ENCODE data around the gene PPP2R5C.
A peak's percentile ranks its signal among the peaks of the same experiment; 100 is the strongest.

The PPP2R5C gene

DNA sequence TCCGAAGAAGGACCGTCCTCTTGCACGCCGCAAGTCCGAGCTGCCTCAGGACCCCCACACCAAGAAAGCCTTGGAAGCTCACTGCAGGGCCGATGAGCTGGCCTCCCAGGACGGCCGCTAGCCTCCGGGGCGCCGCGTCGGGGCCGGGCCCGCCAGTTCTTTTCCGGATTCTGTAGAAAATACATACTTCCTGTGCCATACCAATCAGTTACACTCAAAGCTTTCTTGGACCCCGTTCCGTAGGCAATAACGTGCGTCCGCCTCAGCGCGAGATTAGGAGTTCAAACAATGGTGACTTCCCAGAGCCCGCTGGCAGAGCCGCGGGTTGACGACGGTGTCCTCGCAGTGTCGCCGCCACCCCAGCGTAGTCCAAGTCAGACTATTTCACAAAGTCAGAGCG, 163.6 kb downstream of the PPP2R5C start:
- DNase-seq, result no peak

DNA sequence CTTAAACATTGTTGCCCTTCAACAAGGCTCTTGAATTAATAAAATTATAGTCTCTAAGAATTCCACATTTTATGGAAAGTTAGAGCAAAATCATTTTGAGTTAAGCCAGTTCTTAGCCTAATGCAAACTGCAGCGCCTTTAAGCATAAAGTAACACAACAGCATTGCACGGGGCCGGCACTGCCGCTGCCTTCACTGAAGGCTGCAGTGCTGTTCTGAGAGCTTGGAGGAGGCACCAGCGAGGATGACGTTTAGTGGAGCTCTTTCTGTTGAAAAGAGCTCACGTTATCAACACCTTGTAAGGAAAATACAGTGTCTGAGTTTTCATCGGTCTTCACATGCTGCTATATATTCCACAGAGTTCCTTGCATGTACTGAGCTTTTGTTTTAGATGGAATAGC, 164.6 kb downstream of the PPP2R5C start:
- no peak for DNase-seq

DNA sequence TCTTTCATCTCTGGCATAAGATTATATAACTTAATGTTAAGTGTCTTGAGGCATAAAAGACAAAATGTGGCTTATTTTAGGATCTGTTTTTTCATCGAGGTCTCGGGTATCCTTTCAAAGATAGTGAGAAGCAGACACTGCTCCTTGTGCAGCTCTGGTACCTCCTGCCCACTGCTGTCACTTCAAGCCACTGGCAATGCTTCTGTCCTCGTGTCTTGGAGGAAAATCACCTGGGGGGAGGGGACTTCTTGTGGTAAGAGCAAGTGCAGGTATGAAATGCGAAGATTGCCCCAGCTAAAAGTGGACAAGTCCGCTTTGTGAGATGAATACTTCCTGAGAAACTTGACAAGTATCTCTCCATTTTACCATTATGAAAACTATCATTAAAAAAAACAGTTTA, 165.1 kb downstream of the PPP2R5C start:
- no peak for DNase-seq

DNA sequence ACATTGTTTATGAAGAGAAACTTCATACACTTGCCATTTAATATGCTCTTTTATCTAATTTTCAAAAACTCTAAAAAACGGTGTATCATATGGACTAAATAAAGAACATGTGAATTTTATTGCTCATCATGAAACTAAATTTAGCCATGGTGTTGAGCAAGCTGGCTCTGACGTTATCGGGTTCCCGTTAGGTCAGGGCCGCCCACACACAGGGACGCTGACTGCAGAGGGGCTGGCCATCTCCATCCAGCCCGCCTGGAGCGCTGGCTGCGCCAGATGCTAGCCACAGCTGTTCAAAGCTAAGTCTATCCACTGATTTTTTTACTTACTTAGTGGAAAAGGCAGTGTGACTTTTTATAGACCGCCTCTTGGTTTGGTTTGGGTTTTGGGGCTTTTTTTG, 166.3 kb downstream of the PPP2R5C start:
- no peak for DNase-seq

DNA sequence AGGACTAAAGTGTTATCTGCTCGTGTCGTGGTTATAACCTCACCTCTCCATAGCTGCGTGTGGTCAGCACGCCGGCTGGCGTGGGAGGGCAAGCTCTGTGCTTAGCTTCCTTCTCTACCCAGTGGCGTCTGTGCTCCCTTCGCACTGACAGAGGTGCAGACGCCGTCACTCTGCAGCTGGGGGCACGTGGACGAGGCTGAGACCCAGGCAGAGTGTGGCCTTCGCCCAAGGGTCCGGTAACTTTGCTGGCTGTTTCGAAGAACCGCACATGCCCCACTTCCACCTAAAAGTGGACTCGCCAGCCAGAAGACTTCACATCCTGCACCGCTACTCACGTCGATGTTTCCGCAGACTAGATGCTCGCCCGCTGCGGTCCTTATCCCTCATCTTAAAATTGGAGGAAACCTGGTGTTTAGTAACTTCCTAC, 166.9 kb downstream of the PPP2R5C start:
- DNase-seq, result no peak

DNA sequence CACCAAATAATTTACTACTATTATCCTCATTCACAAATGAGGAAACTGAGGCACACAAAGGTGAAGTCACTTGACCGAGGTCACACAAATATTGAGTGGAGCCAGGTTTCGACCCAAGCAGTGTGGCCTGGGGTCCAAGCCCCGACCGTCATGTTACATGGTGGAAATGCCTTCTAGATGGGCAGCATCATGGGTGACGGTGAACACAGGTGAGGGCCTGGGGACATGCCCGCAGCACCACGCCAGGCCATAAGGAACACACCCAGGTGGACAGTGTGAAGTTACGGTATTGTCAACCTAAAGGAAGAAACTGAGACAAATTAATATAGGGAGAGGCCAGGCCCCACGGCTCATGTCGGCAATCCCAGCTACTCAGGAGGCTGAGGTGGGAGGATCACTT, 167.6 kb downstream of the PPP2R5C start:
- DNase-seq, result no peak

DNA sequence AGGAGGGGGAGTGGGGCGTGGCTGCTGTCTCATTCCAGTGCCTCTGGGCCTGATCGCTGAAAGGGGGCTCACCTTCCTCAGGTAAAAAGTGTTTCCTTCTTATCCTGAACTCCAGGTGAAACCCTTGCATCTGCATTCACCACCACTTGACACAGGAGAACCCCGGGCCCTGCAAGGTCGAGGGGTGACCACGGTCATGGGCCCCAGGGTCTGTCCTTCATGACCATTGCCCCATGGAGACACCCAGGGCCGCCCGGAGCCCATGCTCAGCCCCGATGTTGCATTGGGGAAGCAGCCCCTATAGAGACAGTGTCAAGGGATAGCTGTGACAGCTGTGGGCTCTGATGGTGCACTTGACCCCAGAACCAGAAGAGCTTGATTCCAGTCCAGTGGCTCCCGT, 168.4 kb downstream of the PPP2R5C start:
- DNase-seq, result no peak

DNA sequence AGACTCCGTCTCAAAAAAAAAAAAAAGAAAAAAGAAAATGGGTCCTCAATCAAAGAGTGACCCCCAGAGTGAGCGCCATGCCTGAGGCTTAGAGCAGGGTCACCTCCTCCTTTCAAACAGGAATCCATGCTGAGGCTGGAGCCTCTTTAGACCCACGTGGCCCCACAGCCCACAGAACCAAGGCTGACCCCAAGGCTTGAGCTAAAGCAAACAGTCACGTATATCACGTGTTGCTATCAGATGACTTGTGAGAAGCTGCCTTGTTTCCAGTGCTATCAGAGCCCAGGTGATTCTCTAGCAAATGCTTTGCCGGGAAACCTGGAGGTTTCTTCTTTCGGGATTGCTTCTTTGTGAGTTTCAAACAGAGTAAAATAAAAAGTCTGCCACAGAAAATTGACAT, 171.2 kb downstream of the PPP2R5C start:
- DNase-seq, result peak; percentile 40

DNA sequence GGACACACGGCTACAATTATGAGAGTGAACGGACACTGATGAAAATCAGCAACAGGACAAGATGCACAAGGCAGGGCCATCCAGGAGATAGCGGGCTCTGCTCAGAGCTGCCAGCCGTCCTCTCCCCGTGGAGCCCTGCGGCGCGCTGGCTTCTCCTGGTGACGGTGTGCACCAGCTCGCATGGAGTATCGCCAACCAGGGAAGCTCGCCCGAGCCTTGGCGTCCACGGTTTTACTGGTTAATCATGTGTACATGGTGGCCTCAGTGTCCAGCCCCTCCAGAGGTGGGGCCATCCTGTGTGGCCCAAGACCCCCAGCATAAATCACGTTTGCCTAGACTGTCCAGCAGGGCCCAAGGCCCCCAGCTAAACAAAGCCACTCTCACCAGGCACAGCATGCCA, 171.7 kb downstream of the PPP2R5C start:
- peak; percentile 13 for DNase-seq

DNA sequence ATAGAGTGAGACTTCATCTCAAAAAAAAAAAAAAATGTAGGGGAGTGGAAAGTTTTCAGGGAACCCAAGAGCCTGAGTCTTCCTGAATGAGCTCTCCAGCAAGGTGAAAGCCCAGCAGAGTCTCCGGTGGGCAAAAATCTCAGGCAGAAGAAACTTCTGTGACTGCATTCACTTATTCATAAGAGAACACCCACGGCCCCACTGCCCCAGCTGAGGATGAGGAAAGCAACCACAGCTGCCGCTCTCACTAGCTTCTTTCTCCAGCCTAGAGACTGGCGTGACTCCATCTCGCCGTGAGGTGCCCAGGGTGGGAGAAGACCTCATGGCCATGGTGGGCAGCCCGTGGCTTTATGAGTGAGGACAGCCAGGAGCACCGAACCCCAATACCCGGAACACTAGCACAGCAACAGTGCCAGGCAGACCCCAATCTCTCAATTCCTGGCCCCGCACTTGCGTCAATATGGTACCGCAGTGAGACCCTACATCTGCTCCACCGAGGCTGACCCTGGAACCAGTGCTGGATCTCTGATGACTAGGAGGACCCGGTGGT, 173.2 kb downstream of the PPP2R5C start:
- no peak for DNase-seq

DNA sequence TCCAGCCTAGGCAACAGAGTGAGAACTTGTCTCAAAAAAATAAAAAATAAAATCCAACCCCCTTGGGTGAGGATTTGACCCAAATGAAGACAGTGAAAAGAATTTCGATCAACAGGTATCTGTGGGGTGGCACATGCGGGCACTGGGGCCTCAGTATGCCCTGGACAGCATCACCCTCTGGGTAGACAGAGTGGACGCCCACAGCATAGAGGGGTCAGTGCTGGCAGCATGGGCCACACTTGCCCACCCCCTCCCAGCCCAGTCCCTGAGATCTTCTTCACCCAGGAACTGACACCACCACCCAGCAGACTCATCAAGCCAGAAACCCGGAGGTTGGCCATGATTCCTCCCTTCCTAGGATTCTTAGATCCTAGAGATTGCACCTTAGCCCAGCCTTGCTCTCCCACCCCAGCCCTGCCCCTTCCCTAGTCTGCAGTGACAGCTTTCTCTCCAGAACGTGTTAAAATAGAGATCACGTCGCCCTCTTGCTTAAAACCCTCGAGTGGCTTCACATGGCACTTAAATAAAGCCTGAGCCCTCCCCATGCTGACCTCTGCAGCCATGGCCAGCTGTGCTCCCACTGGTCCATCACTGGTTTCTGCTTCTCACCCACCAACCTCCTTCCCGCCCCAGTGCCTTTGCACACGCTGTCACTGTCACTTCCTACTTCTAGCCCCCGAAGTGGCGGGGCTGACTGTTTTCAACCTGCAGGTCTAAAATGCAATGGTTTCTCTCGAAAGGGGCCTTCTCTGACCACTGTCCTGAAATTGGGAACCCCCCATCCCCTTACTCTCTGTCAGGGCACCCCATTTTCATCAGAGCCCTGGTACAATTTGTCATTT, 176.6 kb downstream of the PPP2R5C start:
- DNase-seq, result no peak

DNA sequence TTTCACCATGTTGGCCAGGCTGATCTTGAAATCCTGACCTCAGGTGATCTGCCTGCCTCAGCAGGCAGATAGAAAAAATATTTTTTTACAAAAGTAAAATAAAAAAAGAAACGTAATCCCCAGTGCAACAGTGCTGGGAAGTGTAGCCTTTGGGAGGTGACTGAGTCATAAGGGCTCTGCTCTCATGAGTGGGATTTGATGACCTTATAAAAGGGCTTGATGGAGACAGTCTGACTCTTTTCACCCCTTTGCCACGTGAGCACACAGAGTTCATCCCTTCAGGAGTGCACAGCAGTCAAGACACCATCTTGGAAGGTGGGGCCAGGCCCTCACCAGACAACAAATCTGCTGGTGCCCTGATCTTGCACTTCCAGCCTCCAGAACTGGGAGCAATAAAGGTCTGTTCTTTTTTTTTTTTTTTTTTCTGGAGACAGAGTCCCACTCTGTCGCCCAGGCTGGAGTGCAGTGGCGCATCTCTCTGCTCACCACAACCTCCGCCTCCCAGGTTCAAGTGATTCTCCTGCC, 178.2 kb downstream of the PPP2R5C start:
- no peak for DNase-seq

DNA sequence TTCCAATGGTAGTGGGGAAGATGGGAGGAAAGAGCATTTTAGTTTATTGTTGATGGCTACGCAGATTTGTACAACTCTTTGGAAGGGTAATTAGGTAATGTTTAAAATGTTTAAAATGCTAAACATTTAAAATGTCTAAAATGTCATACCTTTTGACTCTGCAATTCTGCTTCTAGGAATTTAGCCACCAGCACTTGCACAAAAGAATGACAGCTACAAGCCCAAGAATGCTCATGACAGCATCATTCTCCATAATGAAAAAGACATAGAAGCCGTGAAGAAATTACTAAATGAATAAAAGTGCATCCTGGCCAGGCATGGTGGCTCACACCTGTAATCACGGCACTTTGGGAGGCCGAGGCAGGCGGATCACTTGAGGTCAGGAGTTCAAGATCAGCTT, 182.9 kb downstream of the PPP2R5C start:
- no peak for DNase-seq

DNA sequence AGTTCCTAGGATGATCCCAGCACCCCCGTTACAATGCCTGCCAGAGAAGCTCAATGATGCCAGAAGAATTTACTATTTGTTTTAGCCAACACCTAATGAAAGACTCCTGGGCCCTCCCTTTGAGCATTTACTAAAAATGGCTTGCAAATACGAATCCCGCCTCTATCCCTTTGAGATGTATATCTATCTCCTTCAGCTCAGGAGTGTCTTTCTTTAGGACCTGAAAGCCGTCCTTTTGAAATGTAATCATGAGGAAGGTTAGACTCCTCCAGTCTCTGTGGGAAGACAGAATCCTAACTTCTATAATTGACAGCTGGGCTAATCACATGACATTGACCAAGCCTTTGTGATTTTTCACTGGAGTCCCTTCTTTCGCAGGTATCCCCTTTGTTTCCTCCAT, 183.7 kb downstream of the PPP2R5C start:
- no peak for DNase-seq

DNA sequence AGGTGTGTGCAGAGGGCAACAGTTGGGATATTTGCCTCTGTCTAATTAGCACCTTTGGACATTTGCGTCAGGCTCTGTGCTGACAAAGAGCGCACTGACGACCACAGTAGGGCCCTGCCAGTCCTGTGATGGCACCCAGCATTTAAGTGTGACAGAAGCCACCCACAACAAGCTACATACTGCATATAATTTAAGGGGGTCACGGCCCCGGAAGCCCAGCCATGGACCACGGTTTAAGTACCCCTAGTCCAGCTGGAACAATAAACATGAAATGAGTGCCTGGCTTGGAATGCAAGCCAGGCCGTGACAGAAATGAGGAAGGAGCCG, 186.0 kb downstream of the PPP2R5C start:
- DNase-seq, result no peak

DNA sequence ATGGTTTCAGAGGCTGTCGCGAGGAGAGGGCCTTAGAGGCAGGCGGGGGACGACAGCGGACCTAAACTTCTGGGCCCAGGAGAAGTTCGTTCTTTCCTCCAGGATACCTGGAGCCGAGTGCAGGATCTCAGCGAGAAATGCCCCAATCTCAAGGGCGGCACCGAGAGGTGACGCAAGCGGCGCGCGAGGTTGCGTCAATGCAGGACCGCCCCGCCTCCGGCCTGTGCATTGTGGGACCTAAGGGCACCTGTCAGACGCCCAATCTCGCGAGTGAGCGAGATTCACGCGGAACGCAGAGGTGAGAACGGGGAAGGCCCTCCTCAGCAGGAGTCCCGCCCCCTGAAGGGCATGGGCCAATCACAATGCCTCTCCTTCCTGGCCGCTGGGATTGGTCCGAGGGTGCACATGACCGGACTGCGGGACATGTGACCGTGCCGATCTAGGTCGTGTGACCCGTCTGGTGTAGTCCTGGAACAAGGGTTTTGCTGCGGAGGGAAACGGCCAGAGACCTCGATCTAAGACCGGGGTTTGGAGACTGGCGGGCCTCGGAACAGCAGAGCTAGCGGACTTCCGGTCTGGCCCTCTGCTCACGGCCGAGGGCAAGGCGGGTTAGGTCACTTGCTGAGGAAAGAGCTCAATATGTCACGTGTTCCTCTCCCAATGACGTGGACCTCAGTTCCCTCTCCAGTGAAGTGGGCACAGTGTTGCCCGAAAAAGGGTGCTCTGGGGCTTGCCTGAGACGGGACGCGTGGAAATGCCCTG, 186.6 kb downstream of the PPP2R5C start:
- peak; percentile 98 for DNase-seq

DNA sequence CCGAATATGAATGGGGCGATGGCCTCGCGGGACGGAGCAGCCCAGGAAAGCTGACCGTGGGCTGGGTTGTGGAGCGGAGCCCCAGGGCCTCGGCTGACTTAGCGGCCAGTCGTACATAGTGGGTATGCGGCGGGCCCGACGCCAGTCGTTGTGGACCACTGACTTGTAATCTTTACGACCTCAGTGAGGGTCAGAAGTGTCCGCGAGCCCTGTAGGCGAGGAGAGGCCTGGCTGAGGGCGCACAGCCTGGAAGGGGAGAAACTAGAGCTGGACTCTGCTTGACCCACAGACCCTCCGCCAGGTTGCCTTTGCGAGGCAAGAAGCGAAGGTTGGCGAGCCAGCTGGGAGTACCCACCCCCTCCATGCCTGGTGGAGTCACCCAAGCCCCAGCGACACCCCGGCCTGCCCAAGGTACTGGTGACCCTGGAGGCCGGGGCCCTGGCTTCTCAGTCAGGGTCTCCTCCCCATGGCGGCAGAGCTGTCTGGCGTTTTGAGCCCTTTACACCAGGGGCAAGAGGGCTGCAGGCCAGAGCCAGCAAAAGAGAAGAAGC, 187.2 kb downstream of the PPP2R5C start:
- DNase-seq, result no peak

DNA sequence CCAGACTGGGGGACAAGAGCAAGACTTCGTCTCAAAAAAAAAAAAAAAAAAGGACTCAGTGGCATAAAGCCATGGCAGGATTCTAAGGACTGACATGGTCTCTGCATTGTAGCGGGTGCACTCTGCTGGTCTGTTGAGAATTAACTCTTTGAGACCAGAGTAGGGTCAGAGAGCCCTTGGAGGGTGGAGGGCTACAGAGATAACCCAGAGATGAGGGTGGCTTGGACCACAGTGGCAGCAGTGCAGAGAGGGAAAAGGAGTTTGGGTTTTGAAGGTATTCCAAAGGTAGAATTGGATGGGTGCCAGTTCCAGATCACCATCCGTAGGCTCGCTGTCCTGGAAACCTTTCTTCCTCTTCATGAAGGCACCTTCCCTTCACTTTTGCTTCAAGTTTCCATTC, 188.6 kb downstream of the PPP2R5C start:
- DNase-seq, result no peak

DNA sequence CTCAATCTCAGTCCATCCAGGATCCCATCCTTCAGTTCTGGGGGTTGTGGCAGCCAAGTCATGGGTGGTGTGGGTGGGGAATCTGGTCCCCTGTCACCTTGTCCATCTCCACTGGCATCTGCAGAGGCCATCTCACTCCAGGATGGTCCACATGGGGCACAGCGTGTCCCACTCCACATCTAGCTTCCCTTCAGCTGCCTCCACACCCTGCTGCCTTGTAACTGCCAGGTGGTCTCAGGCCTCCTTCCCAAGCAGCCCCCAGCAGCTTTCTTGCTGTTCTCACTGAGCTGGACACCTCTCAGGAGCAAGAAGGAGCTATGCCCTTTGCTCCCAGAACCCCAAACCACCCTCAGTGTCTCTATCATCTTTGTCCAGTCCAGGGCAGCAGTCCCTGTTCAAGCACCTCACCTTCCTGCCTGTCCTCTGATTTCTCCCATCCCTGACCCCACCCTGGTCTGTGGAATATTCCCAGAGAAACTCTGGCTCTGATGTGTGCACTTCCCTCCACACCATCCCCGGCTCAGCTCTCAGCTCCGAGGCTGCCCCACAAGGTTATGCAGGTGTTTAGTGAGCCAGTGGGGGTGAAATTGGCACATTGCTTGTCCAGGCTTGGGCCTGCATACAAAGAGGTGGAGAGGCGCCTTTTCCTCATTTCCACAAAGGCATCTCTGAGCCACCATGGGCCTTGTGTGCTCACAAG, 189.2 kb downstream of the PPP2R5C start:
- DNase-seq, result no peak

DNA sequence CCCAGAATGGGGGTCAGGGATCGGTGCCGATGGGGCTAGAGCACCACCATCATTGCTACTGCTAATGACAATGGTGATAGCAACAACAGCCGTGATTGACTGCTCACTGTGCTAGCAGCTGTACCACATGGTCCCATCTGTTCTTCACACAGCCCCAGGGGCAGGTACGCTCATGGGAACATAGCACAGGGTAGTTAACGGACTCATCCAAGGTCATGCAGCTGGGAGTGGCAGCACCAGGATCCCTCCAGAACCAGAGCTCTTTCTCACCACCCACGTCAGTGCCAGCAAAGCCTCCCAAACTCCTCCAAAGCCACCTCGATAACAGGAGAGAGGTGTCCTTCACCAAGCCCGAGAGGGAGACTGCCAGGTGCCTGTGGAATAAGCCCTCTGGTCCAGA, 191.6 kb downstream of the PPP2R5C start:
- DNase-seq, result no peak

DNA sequence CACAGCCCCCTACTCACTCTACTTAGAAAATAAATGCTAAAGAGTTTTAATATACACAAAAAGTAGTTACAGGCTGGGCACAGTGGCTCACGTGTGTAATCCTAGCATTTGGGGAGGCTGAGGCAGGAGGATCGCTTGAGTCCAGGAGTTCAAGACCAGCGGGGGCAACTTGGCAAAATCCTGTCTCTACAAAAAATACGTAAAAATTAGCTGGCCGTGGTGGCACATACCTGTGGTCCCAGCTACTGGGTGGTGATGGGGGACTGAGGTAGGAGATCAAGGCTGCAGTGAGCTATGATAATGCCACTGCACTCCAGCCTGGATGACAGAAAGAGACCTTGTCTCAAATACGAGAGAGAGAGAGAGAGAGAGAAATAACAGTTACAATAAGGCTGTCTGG, 193.0 kb downstream of the PPP2R5C start:
- no peak for DNase-seq

DNA sequence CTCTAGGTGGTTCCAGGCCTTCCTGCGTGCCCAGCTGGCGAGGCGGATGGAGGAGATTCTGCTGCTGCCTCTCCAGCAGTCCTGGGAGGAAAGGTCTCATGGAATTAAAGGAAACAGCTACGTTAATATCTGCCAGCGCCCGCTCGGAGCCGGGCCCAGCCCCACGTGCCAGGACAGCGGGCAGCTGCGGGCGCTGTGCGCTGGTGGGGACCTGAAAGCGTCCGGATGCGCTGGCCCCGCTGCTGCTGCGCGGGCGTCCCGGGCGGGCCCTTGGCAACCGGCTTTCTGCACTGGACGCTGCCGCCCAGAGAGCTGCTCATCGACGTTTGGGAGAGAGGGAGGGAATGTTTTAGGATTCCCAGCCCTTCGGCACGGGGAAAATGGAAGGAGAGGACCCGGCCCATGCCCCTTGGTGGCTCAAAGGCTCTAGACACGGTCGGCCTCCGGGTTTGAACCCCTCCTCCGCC, 194.2 kb downstream of the PPP2R5C start:
- no peak for DNase-seq
